Muscle of back (tissue), 11 donors: ENCODE measurements around the gene ST6GALNAC3. TPM values are rescaled to one million over a fixed set of nuclear protein-coding genes. Genes with fewer than 3 reads are reported as not detected.

Experiments
- DNase-seq, 3 donors: peaks; one replicate each; pipeline versions ENCODE4 v3.0.0 to v3.0.0-alpha.2; 2013
- polyA plus RNA-seq, 10 donors: library from polyadenylated mRNA; unstranded; fragments of 120-200 nt; gene quantifications; one replicate each; pipeline ENCODE4 v1.2.1, GENCODE V29; 2013; ENCODE audit not compliant: insufficient read length in 10 of 10

The ST6GALNAC3 gene
- polyA plus RNA-seq, 10 donors = 5.0 to 11.0 (median 8.0) TPM

DNA sequence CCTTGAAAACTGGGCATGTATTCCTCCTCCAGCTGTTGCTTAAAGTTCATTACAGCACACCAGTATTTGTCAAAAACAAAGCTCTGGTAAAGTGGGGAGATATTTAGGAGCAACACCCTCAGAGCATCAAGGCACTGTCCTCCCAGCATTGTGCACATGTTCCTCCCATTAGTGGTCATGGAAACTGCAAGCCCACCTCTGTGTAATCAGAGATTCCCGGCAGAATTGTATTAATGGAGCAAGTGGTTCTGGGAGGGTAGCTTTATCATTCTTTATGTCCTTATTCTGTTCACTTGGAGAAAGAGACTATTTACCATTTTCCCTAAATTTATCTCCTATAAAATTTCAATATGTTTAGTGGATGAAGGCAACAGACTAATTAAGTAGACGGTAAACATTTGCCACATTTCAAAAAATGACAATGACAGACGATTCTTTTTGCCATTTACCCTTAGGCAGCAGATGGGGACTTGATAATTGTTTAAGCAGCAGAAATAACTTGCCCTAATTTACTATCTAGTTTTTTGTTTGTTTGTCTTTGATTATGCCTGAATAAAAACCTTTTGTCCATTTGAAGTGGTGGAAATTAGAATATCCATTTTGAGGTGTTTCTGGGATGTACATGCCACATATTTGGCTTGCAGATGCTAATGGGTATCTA is 503.1 kb downstream of the ST6GALNAC3 start:
- DNase-seq = no peak

DNA sequence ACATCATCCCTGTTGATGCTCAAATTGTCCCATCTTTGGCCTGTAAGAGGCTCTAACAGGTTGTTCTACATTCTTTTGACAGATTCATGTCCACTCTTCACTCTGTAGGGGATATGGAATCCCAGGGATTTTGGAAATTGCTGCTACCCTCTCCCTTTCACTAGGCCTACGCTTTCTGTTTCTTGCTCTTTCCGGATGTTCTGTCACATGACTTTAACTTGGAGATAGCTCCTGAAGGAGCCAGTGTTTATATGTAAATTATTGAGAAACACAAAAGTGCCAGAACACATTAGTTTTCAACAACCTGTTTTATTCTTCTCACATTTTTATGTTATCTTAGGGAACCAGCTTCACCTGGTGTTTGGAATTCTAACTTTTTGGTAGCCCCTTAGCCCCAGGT is 505.7 kb downstream of the ST6GALNAC3 start:
- DNase-seq = no peak

DNA sequence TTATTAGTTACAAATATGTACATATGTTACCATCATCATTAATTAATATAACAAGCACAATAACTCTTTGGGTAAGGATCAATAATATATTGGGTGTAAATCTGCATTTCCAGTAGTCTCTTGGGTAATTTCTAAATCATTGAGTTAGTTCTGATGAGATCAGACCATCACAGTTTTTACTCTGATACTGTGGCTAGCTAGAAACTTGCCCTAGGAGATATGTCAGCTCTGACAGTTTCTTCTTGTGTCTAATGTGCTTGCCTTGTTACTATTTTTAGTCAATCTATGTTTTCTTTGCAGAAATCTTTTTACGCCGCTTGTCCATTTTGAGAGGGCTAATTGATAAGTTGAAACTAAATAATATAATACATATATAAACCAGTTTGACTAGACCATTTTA is 507.2 kb downstream of the ST6GALNAC3 start:
- no peak for DNase-seq

DNA sequence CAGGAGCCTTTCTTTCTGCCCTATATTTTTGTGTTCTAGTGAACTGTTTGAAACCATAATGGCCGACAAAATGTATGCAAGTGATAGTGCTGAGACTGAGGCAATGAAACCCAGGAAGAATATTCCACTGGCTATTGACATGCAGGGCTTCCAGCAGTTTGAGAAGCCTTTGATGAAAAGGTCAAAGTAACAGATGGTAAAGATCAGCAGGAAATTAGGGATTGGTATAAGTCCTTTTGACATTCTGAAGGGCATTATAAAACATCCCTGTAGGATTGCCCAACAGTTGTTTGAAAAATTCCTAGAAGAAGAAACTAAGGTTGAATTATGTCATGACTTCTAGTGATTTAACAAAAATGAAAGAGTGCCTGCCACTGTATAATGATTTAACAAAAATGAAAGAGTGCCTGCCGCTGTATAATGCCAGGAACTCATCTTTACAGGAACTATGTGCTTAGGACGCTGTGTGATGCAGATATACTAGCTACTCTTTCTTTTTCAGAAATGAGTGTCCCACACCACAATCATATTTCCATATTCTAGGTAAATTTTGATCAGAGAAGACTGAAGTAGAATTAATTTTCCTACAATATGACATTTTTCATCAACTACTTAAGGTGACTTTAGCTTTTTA is 508.8 kb downstream of the ST6GALNAC3 start:
- no peak for DNase-seq

DNA sequence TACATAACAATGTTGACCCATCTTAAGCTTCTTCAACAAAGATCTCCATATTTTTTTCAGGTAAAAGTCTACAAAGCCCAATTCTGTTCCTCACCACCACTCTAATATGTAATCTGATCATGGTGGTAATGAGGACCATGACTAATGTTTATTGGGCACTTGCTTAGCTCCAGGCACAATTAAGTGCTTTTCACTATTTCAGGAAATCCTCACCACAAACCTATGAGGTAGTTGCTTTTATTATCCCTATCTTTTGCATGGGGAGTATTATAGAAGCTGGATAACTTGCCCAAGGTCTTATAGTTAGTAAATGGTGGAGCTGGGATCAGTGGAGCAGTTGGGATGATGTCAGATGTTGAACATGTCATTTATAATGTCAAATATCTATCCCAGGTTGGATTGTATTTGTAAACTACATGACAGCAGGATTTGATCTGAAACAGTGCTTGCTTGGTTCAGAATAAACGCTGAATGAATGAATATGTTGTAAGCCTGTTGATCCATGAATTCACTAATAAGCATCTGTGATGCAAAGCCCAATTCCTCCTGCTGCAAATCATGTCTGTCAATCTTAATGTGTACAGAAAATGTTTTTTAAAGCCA is 509.4 kb downstream of the ST6GALNAC3 start:
- DNase-seq = no peak

DNA sequence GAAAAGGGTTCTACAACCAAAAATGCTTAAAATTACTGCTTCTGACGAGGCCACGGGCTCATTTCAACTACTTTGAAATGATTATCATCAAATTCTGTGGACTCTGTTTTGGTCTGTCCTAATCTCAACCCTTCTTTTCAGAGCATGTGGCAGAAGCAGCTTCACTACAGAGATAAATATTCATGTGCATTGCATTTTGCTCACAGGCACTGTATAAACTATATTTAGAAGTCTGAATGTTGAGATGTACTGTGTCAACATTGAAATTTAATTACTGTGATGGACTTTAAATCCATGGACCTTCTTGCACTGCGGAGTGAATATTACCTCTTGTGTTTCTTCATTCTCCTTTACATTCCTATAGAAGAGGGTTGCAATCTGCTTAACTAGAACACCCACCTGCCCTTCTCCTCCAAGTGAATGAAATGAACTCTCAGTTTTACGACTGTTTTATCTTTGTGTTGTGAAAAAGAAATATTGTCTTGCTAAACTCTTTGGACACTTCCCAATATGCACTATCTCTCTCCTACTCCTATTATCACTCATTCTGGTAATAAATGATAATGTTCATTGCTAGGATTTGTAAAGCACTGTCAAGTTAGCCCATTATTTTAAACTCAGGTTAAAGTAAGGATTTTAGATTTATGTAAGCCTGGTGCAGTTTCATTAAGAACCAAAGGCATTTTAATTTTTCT is 511.6 kb downstream of the ST6GALNAC3 start:
- DNase-seq = no peak

DNA sequence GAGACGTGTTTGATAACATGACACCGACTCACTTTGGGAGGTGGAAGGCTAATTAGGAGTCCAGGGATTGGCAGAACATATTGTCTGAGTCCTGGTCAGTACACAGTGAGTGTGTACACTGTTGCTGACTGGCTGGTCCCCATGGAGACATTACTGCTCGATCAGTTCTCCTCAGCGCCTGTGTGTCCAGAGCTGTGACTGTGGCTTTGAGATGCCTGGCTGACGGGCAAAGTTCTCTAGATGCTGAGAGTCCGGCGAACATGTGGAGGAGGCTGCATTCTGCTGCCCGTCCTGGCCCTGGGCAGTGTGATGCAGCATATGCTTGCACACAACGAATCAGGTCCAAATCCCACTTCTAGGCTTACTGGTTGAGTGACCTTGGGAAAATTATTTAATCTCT is 512.7 kb downstream of the ST6GALNAC3 start:
- no peak for DNase-seq

DNA sequence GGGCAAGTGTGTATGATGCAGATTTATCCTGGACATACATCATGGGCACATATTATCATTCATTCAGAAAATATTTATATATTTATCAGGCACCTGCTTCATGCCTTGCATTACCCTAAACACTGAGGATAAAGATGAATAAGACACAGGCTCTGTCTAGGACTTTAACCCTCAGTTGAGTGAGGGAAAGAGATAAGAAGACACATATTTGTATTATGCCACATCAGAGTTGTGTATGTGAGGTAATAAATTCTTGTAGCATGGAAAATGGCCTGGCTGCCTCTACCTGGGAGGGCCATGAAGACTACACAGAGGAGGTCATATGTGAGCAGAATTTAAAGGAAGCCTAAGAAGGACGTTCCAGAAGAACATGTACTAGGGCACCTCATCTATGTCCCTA is 516.9 kb downstream of the ST6GALNAC3 start:
- no peak for DNase-seq

DNA sequence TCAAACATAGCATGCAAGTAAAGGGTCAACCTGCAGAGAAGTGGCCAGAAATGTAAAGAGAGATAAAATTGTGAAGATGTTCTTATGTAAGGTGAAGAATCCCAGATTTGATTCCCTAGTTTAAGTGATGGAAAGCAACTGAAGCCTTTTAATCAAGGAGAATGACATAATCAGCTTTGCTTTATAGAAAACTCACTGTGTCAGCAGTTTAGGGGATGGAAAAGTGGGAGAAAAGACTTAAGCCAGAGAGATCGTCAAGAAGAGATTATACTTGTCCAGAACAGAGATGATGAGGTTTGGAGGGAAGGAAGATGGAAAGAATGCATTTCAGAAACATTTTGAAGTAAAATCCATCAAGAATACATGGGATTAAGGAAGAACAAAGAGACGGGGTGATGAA is 517.4 kb downstream of the ST6GALNAC3 start:
- DNase-seq = no peak

DNA sequence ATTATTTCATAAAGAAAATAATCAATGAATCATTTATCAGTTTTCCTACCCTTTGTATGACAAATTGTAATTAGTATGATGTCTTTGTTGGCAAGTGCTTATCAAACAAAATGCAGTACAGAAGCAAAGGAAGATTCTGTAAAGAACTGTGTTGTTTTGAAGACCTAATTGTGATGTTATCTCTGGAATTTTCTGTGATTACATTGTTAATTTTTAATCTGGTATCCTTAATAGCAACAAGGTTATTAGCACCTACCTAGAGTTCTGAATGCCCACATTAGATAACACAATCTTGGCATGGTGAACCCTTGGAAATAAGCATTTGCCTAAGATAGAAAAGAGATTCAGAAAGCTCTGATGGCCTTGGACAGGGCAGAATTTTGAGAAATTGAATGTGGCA is 518.6 kb downstream of the ST6GALNAC3 start:
- no peak for DNase-seq

DNA sequence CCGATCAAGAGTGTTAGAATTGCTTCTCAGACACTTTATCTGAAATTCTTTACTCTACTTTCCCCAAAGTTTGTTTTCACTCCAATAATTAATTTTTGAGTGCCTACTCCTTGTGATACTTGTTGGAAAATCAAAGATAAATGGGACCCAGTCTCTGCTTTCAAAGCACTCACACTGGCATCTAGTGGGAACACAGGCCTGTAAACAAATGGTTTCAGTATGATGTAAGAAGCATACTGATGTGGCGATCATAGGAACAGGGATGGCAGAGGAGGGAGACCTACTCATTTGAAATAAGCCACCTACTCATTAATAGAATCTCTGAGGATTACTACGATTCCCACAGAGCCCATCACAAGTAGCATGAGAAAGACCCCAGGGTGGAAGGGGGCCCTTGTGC is 519.1 kb downstream of the ST6GALNAC3 start:
- DNase-seq = no peak

DNA sequence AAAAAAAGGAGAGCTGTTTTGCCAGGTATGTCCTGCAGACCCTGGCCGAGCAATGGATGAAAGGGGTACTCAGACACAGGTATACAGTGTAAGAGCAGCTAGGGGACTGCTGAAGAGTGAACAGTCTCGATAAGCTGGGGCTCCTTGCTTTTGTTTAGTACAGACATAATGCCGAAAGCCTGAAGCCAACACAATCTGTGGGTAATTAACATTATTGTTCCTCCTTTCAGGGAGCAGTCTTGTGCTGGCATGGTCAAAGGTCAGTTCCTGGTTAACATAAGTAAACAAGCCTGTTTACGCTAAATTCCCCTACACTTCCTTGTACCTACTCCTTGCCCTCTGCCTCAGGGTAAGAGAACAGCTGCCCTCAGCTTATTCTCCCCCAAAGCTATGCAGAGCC is 520.5 kb downstream of the ST6GALNAC3 start:
- no peak for DNase-seq

DNA sequence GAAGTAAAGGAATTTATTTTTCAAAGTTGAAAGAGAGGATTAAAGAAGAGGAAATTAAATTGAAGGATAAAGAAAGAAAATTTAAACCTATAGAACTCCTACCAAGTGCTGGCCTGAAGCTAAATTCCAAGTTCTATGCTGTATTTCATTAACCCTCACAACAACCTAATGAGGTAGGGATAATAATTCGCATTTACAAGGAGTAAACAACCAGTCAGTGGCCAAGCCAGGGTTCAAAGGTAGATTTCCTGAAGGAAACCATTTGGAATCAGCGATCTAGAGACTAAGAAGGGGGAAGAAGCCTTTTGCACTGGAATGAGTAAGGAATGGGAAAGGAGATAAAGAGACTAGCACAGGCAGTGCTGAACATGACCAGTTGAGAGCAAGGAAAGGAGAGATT is 526.9 kb downstream of the ST6GALNAC3 start:
- DNase-seq = no peak

DNA sequence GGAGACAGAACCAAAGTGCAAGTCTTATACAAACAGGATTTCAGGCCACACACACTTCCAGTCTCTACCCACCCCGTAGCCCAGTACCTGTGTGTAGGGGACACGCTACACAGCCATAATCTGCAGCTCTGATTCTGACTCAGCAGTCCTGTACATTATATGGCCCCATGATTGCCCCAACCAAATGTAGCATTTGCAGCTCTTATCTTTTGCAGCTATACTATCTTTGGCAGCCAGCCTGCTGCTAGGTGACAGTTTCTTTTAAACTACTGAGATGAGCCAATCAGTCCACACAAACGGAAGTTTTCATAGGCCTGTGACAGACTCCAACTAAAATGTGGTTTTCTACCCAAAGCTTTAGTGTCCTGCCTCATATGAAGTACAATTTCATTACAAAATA is 533.2 kb downstream of the ST6GALNAC3 start:
- DNase-seq = no peak

DNA sequence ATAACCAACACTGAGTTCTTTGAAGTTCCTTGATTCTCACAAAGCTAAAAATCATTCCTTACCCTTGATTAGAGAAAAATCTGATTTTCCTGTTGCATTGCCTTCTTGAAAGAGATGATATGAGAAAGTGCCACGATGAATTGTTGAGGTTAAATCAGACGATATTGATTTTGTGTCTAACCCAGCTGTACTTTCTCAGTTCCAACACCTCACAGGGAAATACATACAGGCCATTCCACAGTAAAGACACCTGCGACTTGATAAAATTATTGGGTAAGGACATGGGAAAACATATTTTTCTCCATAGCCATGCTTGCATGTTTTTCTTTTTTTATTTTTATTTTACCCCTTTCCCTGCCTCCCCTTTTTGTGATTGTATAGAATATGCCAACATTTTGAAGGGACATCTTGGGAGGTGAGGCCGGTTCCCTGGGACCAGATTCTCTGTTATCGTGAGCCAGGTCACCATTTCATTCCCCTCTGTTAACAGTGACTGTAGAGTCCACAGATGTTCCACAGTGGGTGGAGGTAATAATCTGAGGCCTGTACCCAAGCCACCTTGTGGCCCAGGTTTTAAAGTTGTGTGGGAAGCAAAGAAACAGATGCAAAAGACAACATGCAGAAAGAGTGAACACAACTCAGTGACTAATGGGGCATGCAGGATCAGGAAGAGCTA is 537.4 kb downstream of the ST6GALNAC3 start:
- DNase-seq = no peak

DNA sequence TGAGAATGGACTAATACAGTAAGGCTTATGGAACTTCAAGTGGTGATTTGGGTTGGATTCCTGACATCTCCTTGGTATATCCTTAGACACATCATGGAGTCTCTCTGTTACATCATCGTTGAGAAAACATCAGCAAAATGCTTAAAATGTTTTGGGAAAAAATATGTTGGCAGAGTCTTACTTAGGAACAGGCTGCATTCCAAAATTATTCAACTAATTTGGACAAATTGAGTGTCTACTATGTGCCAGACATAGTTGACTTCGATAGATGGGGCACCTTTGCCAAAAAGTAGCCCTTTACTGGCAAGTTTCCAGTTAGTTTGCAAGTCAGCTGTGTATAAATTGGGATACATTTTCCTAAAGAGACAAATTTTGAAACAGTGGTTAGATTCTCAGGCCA is 539.3 kb downstream of the ST6GALNAC3 start:
- peak in 1 of 3 donors; percentile 36 for DNase-seq

DNA sequence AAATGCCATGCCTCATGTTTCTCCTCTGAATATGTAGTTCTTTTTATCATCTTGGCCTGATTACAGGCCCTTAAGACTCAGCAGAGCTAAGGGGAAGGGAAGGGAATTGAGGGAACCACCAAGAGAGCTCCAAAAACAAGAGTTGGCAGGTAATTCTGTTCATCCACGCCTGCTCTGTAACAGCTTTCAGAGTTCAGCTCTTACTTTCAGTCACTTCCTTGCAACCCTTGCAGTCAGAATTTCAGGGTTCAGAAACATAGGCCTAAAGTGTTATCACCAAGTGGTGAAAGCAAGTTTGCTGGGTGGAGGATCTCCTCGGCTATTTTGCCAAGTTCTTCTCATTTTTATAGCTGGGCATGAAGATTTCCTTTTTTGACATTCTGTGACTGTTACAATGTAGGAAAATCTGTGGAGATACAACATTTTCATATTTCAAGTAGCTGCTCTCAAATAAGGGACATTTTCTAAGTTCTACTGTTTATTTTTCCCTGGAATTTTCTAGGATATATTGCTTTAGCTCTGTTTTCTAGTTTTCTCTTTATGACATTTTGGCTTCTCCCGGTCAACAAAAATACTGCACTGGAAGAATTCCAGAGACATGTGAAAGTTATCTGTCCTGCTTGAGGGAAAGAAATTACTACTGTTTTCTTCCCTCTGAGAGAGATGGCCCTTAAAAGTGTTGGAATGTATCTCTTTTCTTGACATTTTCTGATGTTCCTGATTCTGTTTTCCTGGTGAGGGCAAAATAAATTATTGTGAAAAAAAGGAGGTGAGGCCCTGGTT is 540.9 kb downstream of the ST6GALNAC3 start:
- DNase-seq = peak in 2 of 3 donors; percentile 20 to 52

DNA sequence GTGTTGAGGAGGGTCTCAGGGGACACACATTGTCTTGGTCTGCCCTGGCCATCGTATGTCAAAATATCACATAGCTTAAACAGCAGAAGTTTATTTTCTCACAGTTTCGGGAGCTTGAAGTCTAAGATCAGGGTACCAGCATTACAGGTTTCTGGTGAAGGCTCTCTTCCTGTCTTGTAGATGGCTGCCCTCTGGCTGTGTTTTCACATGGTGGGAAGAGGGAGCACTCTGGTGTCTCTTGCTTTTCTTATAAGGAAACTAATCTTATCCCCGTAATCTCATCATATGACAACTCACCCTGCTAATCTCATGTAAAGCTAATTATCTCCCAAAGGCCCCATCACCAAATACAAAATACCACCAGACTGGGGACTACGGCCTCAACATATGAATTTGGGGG is 545.8 kb downstream of the ST6GALNAC3 start:
- DNase-seq = no peak

DNA sequence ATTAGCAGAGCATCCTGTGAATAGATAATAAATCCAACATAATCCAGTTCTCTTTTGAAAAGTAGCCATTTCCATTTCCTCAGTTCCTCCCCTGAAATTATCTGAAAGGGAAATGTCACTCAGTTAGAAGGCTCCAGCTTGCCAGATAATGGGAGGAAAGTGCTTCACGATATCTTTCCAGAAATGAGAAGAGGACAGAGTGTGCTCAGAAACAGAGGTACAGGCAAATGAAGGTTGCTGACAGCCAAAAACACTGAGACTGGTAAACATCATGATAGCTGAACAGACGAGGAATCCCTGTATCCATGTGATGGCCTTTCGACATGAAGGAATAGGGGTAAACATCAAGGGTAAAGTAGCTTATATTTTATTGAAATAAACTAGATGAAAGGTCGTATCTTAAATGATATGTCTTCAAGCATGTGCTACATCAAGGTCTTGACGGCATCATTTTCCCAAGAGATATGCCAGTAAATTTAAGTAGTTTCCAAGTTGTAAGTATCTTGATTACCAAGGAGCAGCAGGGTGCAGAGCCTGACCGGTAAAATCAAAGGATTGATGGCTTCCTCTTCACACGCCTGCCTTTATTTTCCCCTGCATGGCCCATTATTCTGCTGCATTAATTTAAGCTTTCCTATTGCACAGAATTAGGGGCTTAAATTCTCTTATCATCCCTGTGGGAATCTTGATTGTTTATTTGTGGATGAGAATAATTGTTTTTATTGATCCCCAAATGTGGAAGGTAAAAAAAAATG is 548.4 kb downstream of the ST6GALNAC3 start:
- DNase-seq = no peak

DNA sequence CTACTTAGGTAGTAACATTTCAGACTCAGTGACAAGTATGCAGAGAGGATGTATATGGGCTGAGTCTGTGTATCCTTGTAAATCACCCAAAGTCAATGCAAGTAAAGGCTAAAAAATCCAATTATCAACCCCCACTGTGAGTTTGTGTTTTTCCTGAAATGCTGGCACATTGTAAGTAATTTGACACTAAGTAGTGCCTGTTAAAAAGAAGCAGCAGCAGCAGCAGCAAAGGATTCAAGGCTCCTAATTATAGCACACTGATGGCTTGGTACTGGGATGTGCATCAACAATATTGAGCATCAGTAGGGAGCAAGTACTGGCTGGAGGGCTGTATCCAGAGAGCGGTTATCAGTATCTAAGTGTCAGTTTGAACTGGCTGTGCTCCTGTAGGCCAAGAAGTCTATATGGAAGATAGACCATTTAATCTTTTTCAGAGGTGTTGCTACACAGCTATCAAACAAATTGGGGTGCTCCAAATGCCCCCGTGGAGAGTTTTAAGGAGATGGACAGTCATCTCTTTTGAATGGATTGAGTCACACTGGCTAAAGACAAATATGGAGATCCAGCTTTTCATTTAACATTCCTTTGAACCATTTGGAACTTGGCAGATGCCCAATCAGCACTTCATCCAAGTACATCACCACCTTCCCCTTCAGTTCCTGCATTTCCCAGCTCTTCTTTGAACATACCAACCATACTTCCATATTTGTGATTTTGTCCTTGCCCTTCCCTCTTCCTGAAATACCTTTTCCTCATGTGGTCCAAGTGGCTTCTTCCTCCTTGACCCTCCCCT is 551.5 kb downstream of the ST6GALNAC3 start:
- DNase-seq = peak in 1 of 3 donors; percentile 64
